Measurements from ENCODE around the gene ZNF629.

DNA sequence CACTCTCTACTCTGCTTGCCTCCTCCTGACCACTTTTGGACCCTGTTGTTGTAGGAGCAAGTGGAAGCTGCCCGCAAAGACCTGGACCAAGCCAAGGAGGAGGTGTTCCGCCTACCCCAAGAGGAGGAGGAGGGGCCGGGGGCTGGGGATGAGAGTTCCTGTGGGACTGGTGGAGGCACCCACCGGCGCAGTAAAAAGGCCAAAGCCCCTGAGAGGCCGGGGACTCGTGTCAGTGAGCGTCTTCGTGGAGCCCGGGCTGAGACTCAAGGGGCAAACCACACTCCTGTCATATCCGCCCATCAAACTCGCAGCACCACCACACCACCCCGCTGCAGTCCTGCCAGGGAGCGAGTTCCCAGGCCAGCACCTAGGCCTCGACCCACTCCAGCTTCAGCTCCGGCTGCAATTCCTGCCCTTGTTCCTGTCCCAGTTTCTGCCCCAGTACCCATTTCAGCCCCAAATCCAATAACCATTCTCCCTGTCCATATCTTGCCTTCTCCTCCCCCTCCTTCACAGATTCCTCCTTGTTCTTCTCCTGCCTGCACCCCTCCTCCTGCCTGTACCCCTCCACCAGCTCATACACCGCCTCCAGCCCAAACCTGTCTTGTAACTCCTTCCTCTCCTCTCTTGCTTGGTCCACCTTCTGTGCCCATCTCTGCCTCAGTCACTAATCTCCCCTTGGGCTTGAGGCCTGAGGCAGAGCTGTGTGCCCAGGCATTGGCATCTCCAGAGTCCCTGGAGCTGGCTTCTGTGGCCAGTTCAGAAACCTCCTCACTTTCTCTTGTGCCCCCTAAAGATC is 49.8 kb downstream of the ZNF629 start:
- TF ChIP-seq EZH2 (IDR thresholded peaks at IDR 0.05; ENCODE audit: borderline replicate concordance, insufficient read depth, low read depth, low read length, poor library complexity, severe bottlenecking) (no peak), CTCF (IDR thresholded peaks at IDR 0.05) (no peak)

Measured in B cell (primary cell).